ENCODE results near the gene ELMO1.

DNA sequence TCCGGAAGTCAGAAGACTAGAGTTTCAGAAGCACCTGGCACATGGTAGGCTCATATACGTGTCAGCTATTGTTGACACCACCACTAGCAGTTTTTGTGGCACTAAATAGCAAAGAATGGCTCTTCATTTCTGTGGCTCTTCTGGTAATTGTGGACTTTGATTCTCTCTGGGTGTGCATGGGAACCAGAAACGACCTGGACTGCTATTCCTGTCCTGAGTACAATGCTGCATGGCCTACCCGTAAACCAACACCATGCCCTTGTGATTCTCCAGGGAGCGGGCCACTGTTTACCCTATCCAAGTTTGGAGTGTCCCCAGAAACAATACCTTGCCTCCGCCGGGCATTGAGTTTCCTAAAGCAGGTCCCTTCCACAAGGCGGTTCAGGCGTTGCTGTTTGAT, 561.4 kb downstream of the ELMO1 start:
- TF ChIP-seq, protein P1, sequence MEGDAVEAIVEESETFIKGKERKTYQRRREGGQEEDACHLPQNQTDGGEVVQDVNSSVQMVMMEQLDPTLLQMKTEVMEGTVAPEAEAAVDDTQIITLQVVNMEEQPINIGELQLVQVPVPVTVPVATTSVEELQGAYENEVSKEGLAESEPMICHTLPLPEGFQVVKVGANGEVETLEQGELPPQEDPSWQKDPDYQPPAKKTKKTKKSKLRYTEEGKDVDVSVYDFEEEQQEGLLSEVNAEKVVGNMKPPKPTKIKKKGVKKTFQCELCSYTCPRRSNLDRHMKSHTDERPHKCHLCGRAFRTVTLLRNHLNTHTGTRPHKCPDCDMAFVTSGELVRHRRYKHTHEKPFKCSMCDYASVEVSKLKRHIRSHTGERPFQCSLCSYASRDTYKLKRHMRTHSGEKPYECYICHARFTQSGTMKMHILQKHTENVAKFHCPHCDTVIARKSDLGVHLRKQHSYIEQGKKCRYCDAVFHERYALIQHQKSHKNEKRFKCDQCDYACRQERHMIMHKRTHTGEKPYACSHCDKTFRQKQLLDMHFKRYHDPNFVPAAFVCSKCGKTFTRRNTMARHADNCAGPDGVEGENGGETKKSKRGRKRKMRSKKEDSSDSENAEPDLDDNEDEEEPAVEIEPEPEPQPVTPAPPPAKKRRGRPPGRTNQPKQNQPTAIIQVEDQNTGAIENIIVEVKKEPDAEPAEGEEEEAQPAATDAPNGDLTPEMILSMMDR (conservative IDR thresholded peaks at IDR 0.05; ENCODE audit: low read depth in 2 of 2): no peak
- no peak for TF ChIP-seq EZH2 (IDR thresholded peaks at IDR 0.05; ENCODE audit: low read depth, unreplicated experiment)
- no peak for TF ChIP-seq JUNB (IDR thresholded peaks at IDR 0.05; ENCODE audit: unreplicated experiment)
- no peak for TF ChIP-seq POLR2AphosphoS5 (IDR thresholded peaks at IDR 0.05; ENCODE audit: low read depth)
- no peak for TF ChIP-seq EZH2phosphoT487 (IDR thresholded peaks at IDR 0.05; ENCODE audit: unreplicated experiment)
- TF ChIP-seq, protein P2, sequence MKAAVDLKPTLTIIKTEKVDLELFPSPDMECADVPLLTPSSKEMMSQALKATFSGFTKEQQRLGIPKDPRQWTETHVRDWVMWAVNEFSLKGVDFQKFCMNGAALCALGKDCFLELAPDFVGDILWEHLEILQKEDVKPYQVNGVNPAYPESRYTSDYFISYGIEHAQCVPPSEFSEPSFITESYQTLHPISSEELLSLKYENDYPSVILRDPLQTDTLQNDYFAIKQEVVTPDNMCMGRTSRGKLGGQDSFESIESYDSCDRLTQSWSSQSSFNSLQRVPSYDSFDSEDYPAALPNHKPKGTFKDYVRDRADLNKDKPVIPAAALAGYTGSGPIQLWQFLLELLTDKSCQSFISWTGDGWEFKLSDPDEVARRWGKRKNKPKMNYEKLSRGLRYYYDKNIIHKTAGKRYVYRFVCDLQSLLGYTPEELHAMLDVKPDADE (IDR thresholded peaks at IDR 0.05): no peak
- TF ChIP-seq ZNF114 (CRISPR knock-in tag; IDR thresholded peaks at IDR 0.05): no peak

All from GM23338 (cell line).